Prostate gland (tissue), 2 donors: ENCODE measurements around the gene CCDC154.

Source experiments
- CTCF ChIP-seq, 4 experiments: fragments of 200-600 bp in 2 of 4; fragments of 450-650 bp in 2 of 4; sonication (generic) in 2 of 4; IDR thresholded peaks; 1 replicate in 3 of 4; 2 replicates in 1 of 4; pipeline ENCODE4 v1.5.1; 2016 to 2019; ENCODE audit warnings: antibody characterized with exemption in 4 of 4, mild to moderate bottlenecking in 2 of 4, moderate library complexity in 2 of 4
- POLR2A ChIP-seq: fragments of 450-650 bp; IDR thresholded peaks from one replicate; pipeline ENCODE4 v1.6.1; 2016; ENCODE audit warnings: antibody characterized with exemption, mild to moderate bottlenecking
- POLR2AphosphoS5 ChIP-seq: sonication (generic); formaldehyde crosslinking; IDR thresholded peaks from one replicate; pipeline ENCODE4 v1.6.1; 2017; ENCODE audit warnings: antibody characterized with exemption

GRCh38 chr16:1472974-1473373 lies 28.6 kb upstream of the CCDC154 start:
- no peak for TF ChIP-seq CTCF (IDR thresholded peaks at IDR 0.05)
- TF ChIP-seq POLR2A = no peak
- no peak for TF ChIP-seq POLR2AphosphoS5
